ENCODE data around the gene NBEA.

Gene NBEA

DNA sequence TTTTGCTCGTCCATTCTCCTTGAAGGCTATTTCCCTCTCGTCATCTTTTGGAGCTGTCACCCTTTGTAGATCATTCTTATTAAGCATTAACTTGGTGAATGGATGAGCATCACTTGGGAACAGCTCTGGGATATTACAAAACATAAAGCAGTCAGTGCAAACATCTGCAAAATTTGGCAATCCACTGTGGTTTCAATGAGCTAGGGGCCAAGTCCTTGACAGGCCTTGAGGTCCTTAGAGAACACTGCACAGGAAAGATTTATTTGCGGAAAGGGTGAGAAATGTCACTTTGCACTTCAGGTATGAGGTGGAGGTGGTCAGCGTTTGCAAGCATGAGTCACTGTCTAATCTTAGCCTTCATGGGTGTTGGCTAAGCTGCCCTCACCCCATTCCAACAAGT, 774.1 kb downstream of the NBEA start:
- no peak overlapping the region for H3K4me2 ChIP-seq (ENCODE audit: low read length)
- no peak overlapping the region for H3K4me3 ChIP-seq (ENCODE audit: low read depth, low read length)
- no peaks in the 10 kb centered on the region for H3K36me3 ChIP-seq (ENCODE audit: control insufficient read depth in 1 of 2, insufficient read depth in 2 of 2, low read length in 2 of 2)
- no peak overlapping the region for H4K91ac ChIP-seq (ENCODE audit: low read depth, low read length)
- H2BK120ac ChIP-seq (ENCODE audit: insufficient read depth, low read length, poor library complexity): no peak overlapping the region
- no peak overlapping the region for H3K4ac ChIP-seq (ENCODE audit: low read depth, low read length)
- no peak overlapping the region for H2BK5ac ChIP-seq (ENCODE audit: low read depth, low read length, poor library complexity)
- no peak overlapping the region for H2AFZ ChIP-seq (ENCODE audit: insufficient read depth, low read length, poor library complexity)
- no peak overlapping the region for H2BK12ac ChIP-seq (ENCODE audit: low read length)
- H3K4me1 ChIP-seq (ENCODE audit: control insufficient read depth in 1 of 2, insufficient read depth in 2 of 2, low read length in 2 of 2): peaks cover 18 to 35% of the 10 kb centered on the region in 2 experiments
- H3K79me2 ChIP-seq (ENCODE audit: control insufficient read depth, insufficient read depth, low read length, poor library complexity): no peaks in the 10 kb centered on the region
- H3K18ac ChIP-seq (ENCODE audit: low read length): no peak overlapping the region
- peak; percentile 68 to 89 for DNase-seq
- no peaks in the 10 kb centered on the region for H3K9me3 ChIP-seq (ENCODE audit: insufficient read depth, low read depth, low read length)
- no peak overlapping the region for H4K8ac ChIP-seq (ENCODE audit: low read depth, low read length)
- H3K23ac ChIP-seq (ENCODE audit: low read length): no peak overlapping the region
- H3K14ac ChIP-seq (ENCODE audit: low read length): no peak overlapping the region
- H4K12ac ChIP-seq (ENCODE audit: low read depth, low read length): no peak overlapping the region
- WGBS (ENCODE audit: extremely low coverage, insufficient coverage, insufficient read length): no CpG with 5 or more reads among the region's 4 CpGs
- H2AK5ac ChIP-seq (ENCODE audit: low read length): no peak overlapping the region
- no peaks in the 10 kb centered on the region for H3K79me1 ChIP-seq (ENCODE audit: low read length)
- H3K27me3 ChIP-seq (ENCODE audit: insufficient read depth, low read length): no peaks in the 10 kb centered on the region
- no peak overlapping the region for H3K27ac ChIP-seq (ENCODE audit: low read depth, low read length)
- no peak overlapping the region for H3K9ac ChIP-seq (ENCODE audit: low read length)

DNA sequence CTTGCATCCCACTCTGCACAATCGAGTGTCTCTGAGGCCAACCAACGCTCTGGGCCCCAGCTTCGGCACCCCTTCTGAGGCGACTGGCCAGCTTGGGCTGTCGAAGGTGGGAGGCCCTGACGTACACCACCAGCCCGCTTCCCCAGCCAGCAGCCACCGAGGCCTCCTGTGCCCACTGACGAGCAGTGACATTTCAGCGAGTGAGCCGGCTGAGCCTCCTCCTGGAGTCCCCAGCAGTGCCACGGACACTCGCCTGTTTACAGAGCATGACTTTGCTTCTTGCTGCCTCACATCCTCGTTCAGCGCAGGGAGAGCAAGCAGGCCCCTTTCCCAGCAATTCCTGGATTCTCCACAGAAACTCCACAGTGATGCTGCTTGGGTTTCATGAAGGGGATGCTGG, 774.7 kb downstream of the NBEA start:
- Histone ChIP-seq H3K27ac (ENCODE audit: low read depth, low read length) (no peak overlapping the region), H2BK12ac (ENCODE audit: low read length) (no peak overlapping the region), H4K91ac (ENCODE audit: low read depth, low read length) (no peak overlapping the region), H3K4me2 (ENCODE audit: low read length) (no peak overlapping the region), H3K9ac (ENCODE audit: low read length) (no peak overlapping the region), H3K14ac (ENCODE audit: low read length) (no peak overlapping the region), H3K27me3 (ENCODE audit: insufficient read depth, low read length) (no peaks in the 10 kb centered on the region), H3K4me3 (ENCODE audit: low read depth, low read length) (no peak overlapping the region), H3K79me1 (ENCODE audit: low read length) (no peaks in the 10 kb centered on the region), H3K79me2 (ENCODE audit: control insufficient read depth, insufficient read depth, low read length, poor library complexity) (no peaks in the 10 kb centered on the region), H3K4me1 (ENCODE audit: control insufficient read depth in 1 of 2, insufficient read depth in 2 of 2, low read length in 2 of 2) (peaks cover 18 to 35% of the 10 kb centered on the region in 2 experiments), H2AK5ac (ENCODE audit: low read length) (peak overlapping the region; percentile 6), H3K18ac (ENCODE audit: low read length) (no peak overlapping the region), H2BK5ac (ENCODE audit: low read depth, low read length, poor library complexity) (no peak overlapping the region), H2AFZ (ENCODE audit: insufficient read depth, low read length, poor library complexity) (no peak overlapping the region), H3K36me3 (ENCODE audit: control insufficient read depth in 1 of 2, insufficient read depth in 2 of 2, low read length in 2 of 2) (no peaks in the 10 kb centered on the region), H2BK120ac (ENCODE audit: insufficient read depth, low read length, poor library complexity) (no peak overlapping the region), H3K23ac (ENCODE audit: low read length) (no peak overlapping the region), H3K9me3 (ENCODE audit: insufficient read depth, low read depth, low read length) (no peaks in the 10 kb centered on the region), H4K8ac (ENCODE audit: low read depth, low read length) (no peak overlapping the region), H4K12ac (ENCODE audit: low read depth, low read length) (no peak overlapping the region), H3K4ac (ENCODE audit: low read depth, low read length) (no peak overlapping the region)
- no peak for DNase-seq
- WGBS (ENCODE audit: extremely low coverage, insufficient coverage, insufficient read length): no CpG with 5 or more reads among the region's 15 CpGs

DNA sequence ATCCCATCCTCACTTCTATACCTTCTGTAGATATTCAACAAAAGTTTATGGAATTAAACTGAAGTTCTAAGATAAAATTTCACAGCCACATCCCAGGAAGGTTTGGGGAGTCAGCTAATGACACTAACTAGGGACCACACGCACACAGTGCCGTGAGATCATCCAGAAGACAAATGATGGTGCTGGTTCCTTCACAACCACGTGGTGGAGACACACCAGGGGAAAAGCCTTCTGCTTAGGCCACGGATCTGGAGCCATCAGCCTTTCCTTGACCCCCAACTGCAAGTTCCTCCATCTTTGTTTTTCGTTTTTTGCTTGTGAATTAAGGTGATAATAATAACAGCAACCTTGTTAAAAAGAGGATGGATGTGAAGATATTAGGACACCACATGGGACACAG, 776.0 kb downstream of the NBEA start:
- H3K27me3 ChIP-seq (ENCODE audit: insufficient read depth, low read length): no peaks in the 10 kb centered on the region
- H3K4ac ChIP-seq (ENCODE audit: low read depth, low read length): no peak overlapping the region
- peaks cover 14 to 27% of the 10 kb centered on the region in 2 experiments for H3K4me1 ChIP-seq (ENCODE audit: control insufficient read depth in 1 of 2, insufficient read depth in 2 of 2, low read length in 2 of 2)
- no peak overlapping the region for H3K4me2 ChIP-seq (ENCODE audit: low read length)
- no peaks in the 10 kb centered on the region for H3K79me2 ChIP-seq (ENCODE audit: control insufficient read depth, insufficient read depth, low read length, poor library complexity)
- no peak overlapping the region for H3K18ac ChIP-seq (ENCODE audit: low read length)
- H3K79me1 ChIP-seq (ENCODE audit: low read length): no peaks in the 10 kb centered on the region
- no peak overlapping the region for H2BK5ac ChIP-seq (ENCODE audit: low read depth, low read length, poor library complexity)
- no peak overlapping the region for H2BK120ac ChIP-seq (ENCODE audit: insufficient read depth, low read length, poor library complexity)
- H3K9me3 ChIP-seq (ENCODE audit: insufficient read depth, low read depth, low read length): no peaks in the 10 kb centered on the region
- H3K36me3 ChIP-seq (ENCODE audit: control insufficient read depth in 1 of 2, insufficient read depth in 2 of 2, low read length in 2 of 2): no peaks in the 10 kb centered on the region
- no peak for DNase-seq
- WGBS (ENCODE audit: extremely low coverage, insufficient coverage, insufficient read length): no CpG with 5 or more reads among the region's 5 CpGs
- H3K4me3 ChIP-seq (ENCODE audit: low read depth, low read length): no peak overlapping the region
- H4K8ac ChIP-seq (ENCODE audit: low read depth, low read length): no peak overlapping the region
- no peak overlapping the region for H3K23ac ChIP-seq (ENCODE audit: low read length)
- no peak overlapping the region for H4K91ac ChIP-seq (ENCODE audit: low read depth, low read length)
- no peak overlapping the region for H4K12ac ChIP-seq (ENCODE audit: low read depth, low read length)
- H3K14ac ChIP-seq (ENCODE audit: low read length): no peak overlapping the region
- no peak overlapping the region for H2AFZ ChIP-seq (ENCODE audit: insufficient read depth, low read length, poor library complexity)
- no peak overlapping the region for H2AK5ac ChIP-seq (ENCODE audit: low read length)
- no peak overlapping the region for H3K27ac ChIP-seq (ENCODE audit: low read depth, low read length)
- no peak overlapping the region for H3K9ac ChIP-seq (ENCODE audit: low read length)
- peak overlapping the region; percentile 10 for H2BK12ac ChIP-seq (ENCODE audit: low read length)

DNA sequence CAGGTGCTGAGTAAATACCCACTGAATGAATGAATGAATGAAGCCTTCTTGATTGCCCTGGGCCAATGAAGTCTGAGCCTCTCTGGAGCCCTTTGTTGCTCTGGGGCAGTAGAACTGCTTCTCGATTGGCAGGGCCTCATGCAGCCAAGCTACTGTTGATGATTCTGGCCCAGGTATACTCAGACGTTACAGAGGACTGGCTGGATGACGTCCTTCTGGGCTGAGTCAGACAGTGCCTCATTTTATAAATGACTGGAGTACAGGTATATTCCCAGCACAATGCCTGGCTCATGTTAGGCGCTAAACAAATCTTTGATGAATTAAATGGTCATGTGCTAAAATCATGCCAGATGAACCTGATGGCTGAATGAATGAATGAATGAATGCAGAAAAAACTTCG, 778.2 kb downstream of the NBEA start:
- Histone ChIP-seq H3K23ac (ENCODE audit: low read length) (no peak overlapping the region), H2BK12ac (ENCODE audit: low read length) (no peak overlapping the region), H3K36me3 (ENCODE audit: control insufficient read depth in 1 of 2, insufficient read depth in 2 of 2, low read length in 2 of 2) (no peaks in the 10 kb centered on the region), H3K9me3 (ENCODE audit: insufficient read depth, low read depth, low read length) (no peaks in the 10 kb centered on the region), H3K14ac (ENCODE audit: low read length) (no peak overlapping the region), H2BK5ac (ENCODE audit: low read depth, low read length, poor library complexity) (no peak overlapping the region), H2BK120ac (ENCODE audit: insufficient read depth, low read length, poor library complexity) (no peak overlapping the region), H3K27ac (ENCODE audit: low read depth, low read length) (no peak overlapping the region), H3K4me3 (ENCODE audit: low read depth, low read length) (no peak overlapping the region), H3K4me2 (ENCODE audit: low read length) (no peak overlapping the region), H2AK5ac (ENCODE audit: low read length) (no peak overlapping the region), H3K27me3 (ENCODE audit: insufficient read depth, low read length) (no peaks in the 10 kb centered on the region), H3K79me2 (ENCODE audit: control insufficient read depth, insufficient read depth, low read length, poor library complexity) (no peaks in the 10 kb centered on the region), H3K4ac (ENCODE audit: low read depth, low read length) (no peak overlapping the region), H2AFZ (ENCODE audit: insufficient read depth, low read length, poor library complexity) (no peak overlapping the region), H3K9ac (ENCODE audit: low read length) (no peak overlapping the region), H3K79me1 (ENCODE audit: low read length) (no peaks in the 10 kb centered on the region), H3K18ac (ENCODE audit: low read length) (no peak overlapping the region), H3K4me1 (ENCODE audit: control insufficient read depth in 1 of 2, insufficient read depth in 2 of 2, low read length in 2 of 2) (peaks cover 9 to 18% of the 10 kb centered on the region in 2 experiments), H4K8ac (ENCODE audit: low read depth, low read length) (no peak overlapping the region), H4K91ac (ENCODE audit: low read depth, low read length) (no peak overlapping the region), H4K12ac (ENCODE audit: low read depth, low read length) (no peak overlapping the region)
- peak; percentile 58 to 74 for DNase-seq
- no CpG with 5 or more reads among the region's 5 CpGs for WGBS (ENCODE audit: extremely low coverage, insufficient coverage, insufficient read length)
